Activated CD4-positive, alpha-beta T cell treated with anti-CD3 and anti-CD28 coated beads for 24 hours (primary cell): ENCODE data around the gene TSPAN16.
"Not testable (repeated sequence)": the region's sequence is repeated elsewhere in the genome, so short reads cannot be mapped to it uniquely, and the experiment has no call there.

Experiments
- DNase-seq, 2 donors: peaks; one replicate each; pipeline ENCODE4 v3.0.0-alpha.2; 2020; ENCODE audit warnings: low read depth in 2 of 2

TSPAN16 gene

GRCh38 chr19:11320278-11320995 is 24.5 kb downstream of the TSPAN16 start:
- not testable (repeated sequence) for DNase-seq

GRCh38 chr19:11321191-11322126 is 25.5 kb downstream of the TSPAN16 start:
- DNase-seq: no peak

GRCh38 chr19:11322269-11323024 is 26.5 kb downstream of the TSPAN16 start:
- no peak for DNase-seq

- no peak for DNase-seq
Observed at GRCh38 chr19:11323601-11324078, 27.7 kb downstream of the TSPAN16 start.

- no peak for DNase-seq
Observed at GRCh38 chr19:11324079-11324661, 28.2 kb downstream of the TSPAN16 start.

GRCh38 chr19:11324748-11325389 is 28.9 kb downstream of the TSPAN16 start:
- no peak for DNase-seq

GRCh38 chr19:11325544-11325943 is 29.6 kb downstream of the TSPAN16 start:
- DNase-seq: no peak

GRCh38 chr19:11330127-11330526 is 34.2 kb downstream of the TSPAN16 start:
- no peak for DNase-seq

- no peak for DNase-seq
Observed at GRCh38 chr19:11331502-11331901, 35.5 kb downstream of the TSPAN16 start.

GRCh38 chr19:11332822-11333221 is 36.9 kb downstream of the TSPAN16 start:
- DNase-seq: no peak

GRCh38 chr19:11333838-11334237 is 37.9 kb downstream of the TSPAN16 start:
- DNase-seq: not testable (repeated sequence)

- DNase-seq: no peak
Observed at GRCh38 chr19:11335449-11336146, 39.6 kb downstream of the TSPAN16 start.

- no peak for DNase-seq
Observed at GRCh38 chr19:11337080-11337479, 41.1 kb downstream of the TSPAN16 start.

GRCh38 chr19:11338121-11338520 is 42.2 kb downstream of the TSPAN16 start:
- DNase-seq: no peak

GRCh38 chr19:11338569-11339253 is 42.8 kb downstream of the TSPAN16 start:
- no peak for DNase-seq

GRCh38 chr19:11339254-11340098 is 43.5 kb downstream of the TSPAN16 start, which contains the start of gene RAB3D:
Gene RAB3D (minus strand): TSS chr19:11339657. CDS start chr19:11337399, 2,258 bp downstream.
- DNase-seq: peak; percentile 71 to 83

- not testable (repeated sequence) for DNase-seq
Observed at GRCh38 chr19:11340099-11340467, 44.1 kb downstream of the TSPAN16 start.

GRCh38 chr19:11342429-11342828 is 46.5 kb downstream of the TSPAN16 start:
- DNase-seq: no peak
